ENCODE data around the gene TGFA. TPM values are rescaled to one million over a fixed set of nuclear protein-coding genes. Genes with fewer than 3 reads are reported as not detected.

Gene TGFA
- total RNA-seq, 2 donors from 2014 or later = 13.5 to 18.5 TPM

DNA sequence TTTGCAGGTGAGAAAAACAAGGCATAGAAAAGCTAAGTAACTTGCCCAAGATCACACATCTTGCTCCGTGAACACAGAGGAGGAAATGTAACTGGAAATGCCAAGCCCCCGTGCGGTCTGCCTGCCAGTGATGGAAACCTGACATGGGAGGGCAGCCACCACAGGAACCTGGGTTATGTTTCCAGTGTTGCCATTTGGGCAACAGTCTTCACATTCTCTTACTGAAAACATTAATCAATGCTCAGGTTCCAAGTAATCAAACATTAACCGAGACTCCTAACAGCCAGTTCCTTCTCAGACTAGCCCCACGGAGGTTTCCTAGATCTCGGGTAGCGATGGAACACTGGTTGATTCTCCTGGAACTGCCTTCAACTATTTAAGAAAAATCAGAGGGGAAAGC is 2.5 kb downstream of the TGFA start:
- Histone ChIP-seq H3K27ac (peak overlapping the region; percentile 0 to 96 (median 36)), H3K4me1 (peaks cover 27% of the 10 kb centered on the region), H3K4me3 (no peak overlapping the region), H3K36me3 (replicated peaks in 1 of 2; ENCODE audit: insufficient read depth in 1 of 2, low read depth in 2 of 2) (no peaks in the 10 kb centered on the region), H3K27me3 (no peaks in the 10 kb centered on the region), H3K9me3 (no peaks in the 10 kb centered on the region)
- DNase-seq (peak in 2 of 4 donors; percentile 18 to 22), ATAC-seq (no peak)
- intact Hi-C loops (cut with DNase I) = no loop called here
- no peak for TF ChIP-seq POLR2A (IDR thresholded peaks at IDR 0.05)
- TF ChIP-seq, protein P1, sequence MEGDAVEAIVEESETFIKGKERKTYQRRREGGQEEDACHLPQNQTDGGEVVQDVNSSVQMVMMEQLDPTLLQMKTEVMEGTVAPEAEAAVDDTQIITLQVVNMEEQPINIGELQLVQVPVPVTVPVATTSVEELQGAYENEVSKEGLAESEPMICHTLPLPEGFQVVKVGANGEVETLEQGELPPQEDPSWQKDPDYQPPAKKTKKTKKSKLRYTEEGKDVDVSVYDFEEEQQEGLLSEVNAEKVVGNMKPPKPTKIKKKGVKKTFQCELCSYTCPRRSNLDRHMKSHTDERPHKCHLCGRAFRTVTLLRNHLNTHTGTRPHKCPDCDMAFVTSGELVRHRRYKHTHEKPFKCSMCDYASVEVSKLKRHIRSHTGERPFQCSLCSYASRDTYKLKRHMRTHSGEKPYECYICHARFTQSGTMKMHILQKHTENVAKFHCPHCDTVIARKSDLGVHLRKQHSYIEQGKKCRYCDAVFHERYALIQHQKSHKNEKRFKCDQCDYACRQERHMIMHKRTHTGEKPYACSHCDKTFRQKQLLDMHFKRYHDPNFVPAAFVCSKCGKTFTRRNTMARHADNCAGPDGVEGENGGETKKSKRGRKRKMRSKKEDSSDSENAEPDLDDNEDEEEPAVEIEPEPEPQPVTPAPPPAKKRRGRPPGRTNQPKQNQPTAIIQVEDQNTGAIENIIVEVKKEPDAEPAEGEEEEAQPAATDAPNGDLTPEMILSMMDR (IDR thresholded peaks at IDR 0.05) = no peak
- WGBS, 2 donors = 16 to 23% methylated on average over 7 of the region's 7 CpGs

DNA sequence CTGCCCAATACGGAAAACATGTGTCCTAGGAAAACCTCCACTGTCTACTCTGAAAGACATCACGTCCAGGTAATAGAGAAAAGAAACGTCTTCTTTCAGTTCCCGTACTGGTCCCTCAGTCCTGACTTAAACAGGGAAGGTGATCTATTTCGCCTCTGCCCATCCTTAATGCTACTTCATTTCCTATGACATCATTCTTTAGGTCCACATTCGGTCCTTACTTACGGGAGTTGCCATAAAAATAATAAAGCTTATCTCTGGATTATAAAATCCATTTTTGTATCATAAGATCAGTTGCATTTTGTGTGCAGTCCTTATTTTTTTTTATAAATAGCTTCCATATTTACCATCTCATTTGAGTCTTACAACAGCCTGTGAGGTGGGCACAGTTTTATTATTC is 3.7 kb downstream of the TGFA start:
- no peak overlapping the region for H3K4me3 ChIP-seq
- 89 to 90% methylated on average over 7 of the region's 7 CpGs for WGBS, 2 donors
- ATAC-seq (no peak), DNase-seq (no peak)
- H3K27me3 ChIP-seq = no peaks in the 10 kb centered on the region
- no peaks in the 10 kb centered on the region for H3K9me3 ChIP-seq
- H3K27ac ChIP-seq = no peak overlapping the region
- intact Hi-C loops (cut with DNase I) = no loop called here
- peaks cover 27% of the 10 kb centered on the region for H3K4me1 ChIP-seq
- no peaks in the 10 kb centered on the region for H3K36me3 ChIP-seq (replicated peaks in 1 of 2; ENCODE audit: insufficient read depth in 1 of 2, low read depth in 2 of 2)
- TF ChIP-seq, protein P1 (IDR thresholded peaks at IDR 0.05) = no peak
- no peak for TF ChIP-seq POLR2A (IDR thresholded peaks at IDR 0.05)

DNA sequence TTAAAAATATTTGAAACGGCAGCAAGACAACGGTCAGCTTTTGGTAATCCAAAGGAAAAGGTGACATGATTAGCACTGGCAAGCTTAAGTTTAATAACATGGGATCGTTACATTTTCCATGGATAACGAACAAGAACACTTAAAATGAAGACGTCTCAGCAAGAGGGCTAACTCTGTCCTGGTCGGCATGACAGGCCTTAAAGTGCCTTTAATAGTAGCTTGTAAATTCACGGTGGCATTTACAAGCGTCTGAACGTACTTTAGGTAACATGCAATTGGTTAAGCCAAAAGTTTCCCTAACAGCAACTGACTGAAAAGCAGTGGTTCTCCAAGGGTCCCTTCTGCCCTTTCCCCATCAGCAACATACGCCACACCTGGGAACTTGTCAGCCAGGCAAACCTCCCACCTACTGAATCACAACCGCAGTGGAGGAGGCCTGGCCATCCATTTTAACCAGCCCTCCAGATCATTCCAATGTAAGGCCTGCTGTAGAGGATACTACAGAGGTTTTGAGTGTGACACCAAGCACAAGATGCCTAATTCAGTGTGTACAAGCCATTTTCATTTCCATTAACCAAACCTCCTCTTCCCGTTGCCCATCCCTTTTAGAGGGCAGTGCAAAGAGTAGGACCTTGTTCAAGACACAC is 4.4 kb downstream of the TGFA start:
- Histone ChIP-seq H3K4me3 (no peak overlapping the region), H3K36me3 (replicated peaks in 1 of 2; ENCODE audit: insufficient read depth in 1 of 2, low read depth in 2 of 2) (no peaks in the 10 kb centered on the region), H3K9me3 (no peaks in the 10 kb centered on the region), H3K27ac (no peak overlapping the region), H3K27me3 (no peaks in the 10 kb centered on the region), H3K4me1 (peaks cover 21% of the 10 kb centered on the region)
- TF ChIP-seq, protein P1 (IDR thresholded peaks at IDR 0.05) = no peak
- 92% methylated on average over 12 of the region's 12 CpGs for WGBS, 2 donors
- no peak for DNase-seq
- intact Hi-C loops (cut with DNase I) = no loop called here
- no peak for ATAC-seq

DNA sequence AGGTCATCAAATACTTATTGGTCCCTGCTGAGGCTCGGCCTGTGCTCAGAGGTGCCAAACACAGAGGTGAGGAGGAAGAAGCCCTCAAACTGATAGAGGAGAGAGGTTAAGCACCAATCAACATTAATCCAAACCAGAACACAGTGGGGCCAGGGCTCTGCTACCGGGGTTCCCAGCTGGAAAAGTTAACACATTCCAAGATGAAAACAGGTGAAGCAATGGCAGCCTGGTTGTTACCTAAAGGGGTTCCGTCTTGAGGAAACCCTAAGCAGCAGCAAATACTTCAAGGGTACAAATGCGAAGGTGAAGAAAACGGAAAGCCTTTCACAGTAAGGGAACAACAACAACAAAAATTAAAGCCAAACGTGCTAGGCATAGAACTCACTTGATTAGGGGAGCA is 5.4 kb downstream of the TGFA start:
- no peak overlapping the region for H3K4me3 ChIP-seq
- H3K27ac ChIP-seq = no peak overlapping the region
- no peaks in the 10 kb centered on the region for H3K36me3 ChIP-seq (replicated peaks in 1 of 2; ENCODE audit: insufficient read depth in 1 of 2, low read depth in 2 of 2)
- no peaks in the 10 kb centered on the region for H3K27me3 ChIP-seq
- H3K9me3 ChIP-seq = no peaks in the 10 kb centered on the region
- DNase-seq (no peak), ATAC-seq (no peak)
- intact Hi-C loops (cut with DNase I) = no loop called here
- 82 to 86% methylated on average over 6 of the region's 6 CpGs for WGBS, 2 donors
- TF ChIP-seq POLR2A (IDR thresholded peaks at IDR 0.05) = no peak
- TF ChIP-seq, protein P1 (IDR thresholded peaks at IDR 0.05) = no peak
- H3K4me1 ChIP-seq = peaks cover 21% of the 10 kb centered on the region

DNA sequence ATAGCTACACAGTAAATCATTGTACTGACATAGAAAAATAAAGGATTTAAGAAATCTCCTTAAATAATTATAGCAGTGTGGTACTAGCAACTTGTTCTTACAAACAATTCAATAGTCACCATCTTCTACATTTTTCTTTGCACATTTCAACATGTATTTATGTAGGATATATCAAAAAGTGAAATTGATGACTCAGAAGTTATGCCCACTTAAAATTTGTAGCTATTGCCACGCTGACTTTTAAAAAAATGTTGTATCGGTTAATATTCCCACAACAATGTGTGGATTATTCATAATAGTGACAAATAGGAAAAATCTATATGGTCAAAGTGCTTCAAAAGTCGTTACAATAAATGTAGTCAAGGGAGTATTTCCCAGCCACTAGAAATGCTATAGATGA is 6.7 kb downstream of the TGFA start:
- no peak for ATAC-seq
- H3K27ac ChIP-seq = no peak overlapping the region
- peaks cover 13% of the 10 kb centered on the region for H3K4me1 ChIP-seq
- no peaks in the 10 kb centered on the region for H3K36me3 ChIP-seq (replicated peaks in 1 of 2; ENCODE audit: insufficient read depth in 1 of 2, low read depth in 2 of 2)
- intact Hi-C loops (cut with DNase I) = no loop called here
- 86 to 89% methylated on average over 3 of the region's 3 CpGs for WGBS, 2 donors
- TF ChIP-seq, protein P1 (IDR thresholded peaks at IDR 0.05) = no peak
- no peak for TF ChIP-seq POLR2A (IDR thresholded peaks at IDR 0.05)
- H3K27me3 ChIP-seq = no peaks in the 10 kb centered on the region
- H3K9me3 ChIP-seq = no peaks in the 10 kb centered on the region
- no peak for DNase-seq
- H3K4me3 ChIP-seq = no peak overlapping the region

Measured in body of pancreas (tissue), 4 donors.